WI38 (cell line): ENCODE results near the gene HERC4.

ENCODE experiments used
- H3K4me3 ChIP-seq: 2 replicates; pipeline ENCODE4 v1.5.1; 2011; ENCODE audit warnings: low read depth, mild to moderate bottlenecking, control low read depth, low read length
- CTCF ChIP-seq: IDR thresholded peaks from 2 replicates; pipeline ENCODE4 v1.5.1; 2012; ENCODE audit warnings: low read depth, mild to moderate bottlenecking, control low read depth, low read length

Gene HERC4

GRCh38 chr10:67959839-67960476 lies 115.1 kb downstream of the HERC4 start:
- H3K4me3 ChIP-seq, result no peak overlapping the region
- TF ChIP-seq CTCF, result no peak

GRCh38 chr10:67955614-67956013 lies 119.5 kb downstream of the HERC4 start:
- H3K4me3 ChIP-seq, result no peak overlapping the region
- TF ChIP-seq CTCF, result no peak

- H3K4me3 ChIP-seq, result no peak overlapping the region
- no peak for TF ChIP-seq CTCF
These were observed 131.2 kb downstream of the HERC4 start for GRCh38 chr10:67943917-67944316.

- no peak for TF ChIP-seq CTCF
- no peak overlapping the region for H3K4me3 ChIP-seq
These were observed 138.7 kb downstream of the HERC4 start for GRCh38 chr10:67936416-67936815.

GRCh38 chr10:67935223-67935622 lies 139.9 kb downstream of the HERC4 start:
- no peak overlapping the region for H3K4me3 ChIP-seq
- no peak for TF ChIP-seq CTCF

- TF ChIP-seq CTCF, result no peak
- no peak overlapping the region for H3K4me3 ChIP-seq
These were observed 140.7 kb downstream of the HERC4 start for GRCh38 chr10:67934336-67934735.

GRCh38 chr10:67933199-67933598 lies 141.9 kb downstream of the HERC4 start:
- TF ChIP-seq CTCF, result no peak
- H3K4me3 ChIP-seq, result no peak overlapping the region
